Spinal cord (tissue), 10 donors: ENCODE measurements around the gene MAML2. TPM values are rescaled to one million over a fixed set of nuclear protein-coding genes. Genes with fewer than 3 reads are reported as not detected.

Experiments used
- DNase-seq, 6 donors: peaks; one replicate each; pipeline versions ENCODE4 v3.0.0 to v3.0.0-alpha.2; 2013 to 2015; ENCODE audit warnings: low spot score in 6 of 6, low read depth in 4 of 6
- H3K27ac ChIP-seq: one replicate; pipeline ENCODE4 v1.5.1; 2013; ENCODE audit warnings: low read depth, low read length, control low read depth
- H3K27me3 ChIP-seq: one replicate; pipeline ENCODE4 v1.6.1; 2013; ENCODE audit warnings: low read length; ENCODE audit not compliant: control insufficient read depth, insufficient read depth
- H3K36me3 ChIP-seq: one replicate; pipeline ENCODE4 v1.6.1; 2013; ENCODE audit warnings: low read length; ENCODE audit not compliant: control insufficient read depth, insufficient read depth
- H3K4me1 ChIP-seq: one replicate; pipeline ENCODE4 v1.6.1; 2013; ENCODE audit warnings: low read length; ENCODE audit not compliant: control insufficient read depth, insufficient read depth
- H3K4me3 ChIP-seq: one replicate; pipeline ENCODE4 v1.5.1; 2013; ENCODE audit warnings: low read depth, low read length, control low read depth
- H3K9me3 ChIP-seq: one replicate; pipeline ENCODE4 v1.6.1; 2013; ENCODE audit warnings: low read length; ENCODE audit not compliant: control insufficient read depth, insufficient read depth
- WGBS: methylation state at CpG from one replicate; pipeline ENCODE4 v1.1.5; 2013; ENCODE audit warnings: missing lambda C conversion rate; ENCODE audit not compliant: insufficient coverage; 5-methylcytosine and 5-hydroxymethylcytosine counted together
- polyA plus RNA-seq, 2 donors: library from polyadenylated mRNA; unstranded; fragments of 120-200 nt; gene quantifications; one replicate each; pipeline ENCODE4 v1.2.1, GENCODE V29; 2013; ENCODE audit not compliant: insufficient read length in 2 of 2
- total RNA-seq, 2 donors: library from RNA; depleted of rRNA in 1 of 2; stranded (reverse); fragments of 120-200 nt in 1 of 2; fragments of >200 nt in 1 of 2; gene quantifications; one replicate each; pipeline versions ENCODE4 v1.2.3 to v1.2.4, GENCODE V29; 2013 to 2014
- donor health status: healthy.

The MAML2 gene
- total and polyA plus RNA-seq, 4 donors = 16.7 to 25.5 (median 18.7) TPM

DNA sequence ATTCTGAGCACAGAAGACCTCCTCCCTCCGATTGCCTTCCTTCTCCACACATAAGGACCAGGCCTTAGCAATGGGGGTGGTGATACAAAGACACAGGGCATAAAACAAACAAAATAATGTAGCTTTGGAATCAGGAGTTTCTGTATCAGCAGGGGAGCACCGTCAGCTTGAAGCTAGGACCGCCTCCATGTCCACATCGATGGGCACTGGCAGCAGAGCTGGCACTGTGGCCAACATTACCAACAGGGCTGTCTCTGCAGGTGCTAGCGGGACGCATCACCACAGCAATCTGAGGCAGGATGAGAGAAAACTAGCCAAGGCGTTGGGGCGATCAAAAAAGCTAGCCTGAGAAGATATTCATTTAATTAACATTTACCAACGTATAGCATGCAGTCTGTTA is 201.4 kb downstream of the MAML2 start:
- Histone ChIP-seq H3K4me1 (peaks cover 3% of the 10 kb centered on the region), H3K9me3 (no peaks in the 10 kb centered on the region), H3K4me3 (no peak overlapping the region), H3K36me3 (no peaks in the 10 kb centered on the region), H3K27me3 (no peaks in the 10 kb centered on the region), H3K27ac (no peak overlapping the region)
- DNase-seq = no peak
- 64% methylated on average over 5 of the region's 9 CpGs for WGBS

DNA sequence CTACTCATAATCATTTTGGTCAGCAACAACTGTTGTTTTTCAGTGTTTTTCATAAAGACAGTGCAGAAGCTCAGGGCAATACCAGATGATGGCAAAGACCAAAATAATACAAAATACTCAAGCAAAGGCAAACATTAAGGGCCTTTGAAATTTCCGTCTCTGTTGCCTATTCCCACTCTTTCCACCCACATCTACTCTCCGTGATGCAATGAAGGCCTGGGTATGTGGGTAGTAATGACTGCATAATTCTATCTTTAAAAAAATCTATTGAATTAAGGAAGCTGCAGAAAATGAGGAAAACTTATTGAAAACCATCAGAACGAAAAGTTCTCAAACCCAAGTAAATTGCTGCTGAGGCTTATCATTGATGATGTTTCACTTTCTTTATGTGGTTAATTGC is 203.3 kb downstream of the MAML2 start:
- Histone ChIP-seq H3K36me3 (no peaks in the 10 kb centered on the region), H3K9me3 (no peaks in the 10 kb centered on the region), H3K27me3 (no peaks in the 10 kb centered on the region), H3K4me1 (peaks cover 3% of the 10 kb centered on the region), H3K27ac (no peak overlapping the region), H3K4me3 (no peak overlapping the region)
- no CpG with 5 or more reads among the region's 3 CpGs for whole genome bisulfite sequencing
- DNase-seq = no peak

DNA sequence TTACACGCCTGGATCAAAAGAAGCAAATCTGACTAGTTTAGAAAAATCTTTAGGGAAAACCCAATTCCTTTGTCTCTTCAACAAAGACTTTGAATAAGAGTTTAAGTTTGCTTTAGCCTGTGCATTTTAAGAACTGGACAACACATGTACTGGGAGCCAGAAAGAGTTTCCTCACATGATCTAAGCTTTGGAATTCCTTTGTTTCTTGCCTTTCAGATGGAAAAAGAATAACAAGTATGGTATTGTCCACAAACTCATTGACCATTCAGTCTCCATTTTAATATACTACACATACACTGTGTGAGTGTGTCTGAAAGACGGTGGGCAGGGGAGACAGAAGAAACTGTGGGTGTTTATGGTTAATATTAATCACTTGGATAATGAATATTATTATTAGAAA is 205.6 kb downstream of the MAML2 start:
- 0% methylated on average over 1 of the region's 2 CpGs for WGBS
- Histone ChIP-seq H3K27ac (peak overlapping the region; percentile 61), H3K4me1 (peaks cover 3% of the 10 kb centered on the region), H3K9me3 (no peaks in the 10 kb centered on the region), H3K27me3 (no peaks in the 10 kb centered on the region), H3K4me3 (no peak overlapping the region), H3K36me3 (no peaks in the 10 kb centered on the region)
- DNase-seq = peak in 1 of 6 donors; percentile 32

DNA sequence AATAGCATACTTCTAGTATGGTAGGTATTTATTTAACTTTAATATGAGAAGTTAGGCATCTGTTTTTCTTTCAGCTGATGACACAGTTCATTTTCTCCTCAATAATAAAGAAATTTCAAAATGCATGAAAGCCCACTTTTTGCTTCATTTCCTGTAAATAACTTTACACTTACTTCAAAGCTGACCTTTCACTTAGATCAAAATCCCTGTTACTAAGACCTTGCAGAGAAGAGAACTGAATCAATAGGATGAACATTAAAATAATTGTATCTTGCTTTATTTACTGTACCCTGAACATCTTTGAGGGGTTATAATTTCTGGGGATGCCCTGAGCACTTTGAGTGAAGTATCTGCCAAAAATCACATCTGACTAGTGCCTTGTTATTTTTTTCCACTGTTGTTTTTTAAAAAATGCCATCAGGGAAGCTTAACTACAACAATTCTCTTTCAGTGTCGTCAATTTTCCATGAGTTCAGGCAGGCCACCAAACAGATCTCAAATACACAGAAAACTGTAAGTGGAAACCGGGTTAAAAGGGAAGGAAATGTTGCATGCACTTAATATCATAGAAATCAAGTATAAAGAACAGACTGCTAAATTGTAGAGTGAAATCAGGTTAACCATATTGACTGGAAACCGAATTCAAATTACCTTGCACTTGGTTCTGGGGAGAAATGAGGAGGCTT is 206.2 kb downstream of the MAML2 start:
- H3K27me3 ChIP-seq = no peaks in the 10 kb centered on the region
- H3K36me3 ChIP-seq = no peaks in the 10 kb centered on the region
- H3K27ac ChIP-seq = peak overlapping the region; percentile 61
- H3K4me3 ChIP-seq = no peak overlapping the region
- no peaks in the 10 kb centered on the region for H3K9me3 ChIP-seq
- peaks cover 3% of the 10 kb centered on the region for H3K4me1 ChIP-seq
- no CpG with 5 or more reads among the region's 3 CpGs for WGBS
- no peak for DNase-seq

DNA sequence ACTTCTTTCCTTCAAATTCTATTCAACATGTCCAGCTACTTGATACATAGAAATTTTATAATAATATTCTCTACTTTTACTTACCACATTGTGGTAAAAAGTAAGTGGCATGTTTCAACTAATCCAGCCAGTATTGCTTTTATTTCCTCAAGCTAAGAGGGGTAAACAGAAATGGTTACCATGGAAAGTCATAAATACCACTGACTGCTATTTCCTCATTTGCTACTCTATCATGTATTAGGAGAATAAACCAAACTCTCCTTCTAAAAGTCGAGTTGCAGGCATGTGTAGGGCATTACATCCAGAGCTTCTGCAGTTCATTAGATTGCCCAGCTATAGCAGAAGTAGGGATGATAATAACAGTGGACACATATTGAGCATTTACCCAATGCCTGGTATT is 208.4 kb downstream of the MAML2 start:
- Histone ChIP-seq H3K4me3 (no peak overlapping the region), H3K9me3 (no peaks in the 10 kb centered on the region), H3K4me1 (no peaks in the 10 kb centered on the region), H3K27ac (no peak overlapping the region), H3K36me3 (no peaks in the 10 kb centered on the region), H3K27me3 (no peaks in the 10 kb centered on the region)
- WGBS = no CpG with 5 or more reads among the region's 1 CpG
- DNase-seq = no peak

DNA sequence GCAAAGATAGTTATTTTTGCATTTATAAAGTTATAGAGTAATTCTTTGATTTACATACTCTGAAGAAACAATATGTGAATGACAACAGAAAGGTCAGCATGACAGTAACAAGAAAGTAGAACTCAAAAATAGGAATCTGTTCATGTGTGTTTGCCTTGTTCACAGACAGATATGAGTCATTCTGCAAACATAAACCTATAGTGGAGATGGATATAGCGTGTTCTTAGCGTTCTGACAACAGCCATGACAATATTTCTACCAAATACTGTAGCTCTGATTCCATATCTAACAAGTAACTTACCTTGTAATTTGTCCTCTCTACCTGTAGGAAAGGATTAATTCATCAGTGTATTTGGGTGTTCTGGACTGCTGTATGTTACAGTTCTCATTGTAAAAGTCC is 210.6 kb downstream of the MAML2 start:
- Histone ChIP-seq H3K36me3 (no peaks in the 10 kb centered on the region), H3K4me1 (peaks cover 5% of the 10 kb centered on the region), H3K4me3 (no peak overlapping the region), H3K27me3 (no peaks in the 10 kb centered on the region), H3K27ac (no peak overlapping the region), H3K9me3 (no peaks in the 10 kb centered on the region)
- WGBS = no CpG with 5 or more reads among the region's 2 CpGs
- no peak for DNase-seq

DNA sequence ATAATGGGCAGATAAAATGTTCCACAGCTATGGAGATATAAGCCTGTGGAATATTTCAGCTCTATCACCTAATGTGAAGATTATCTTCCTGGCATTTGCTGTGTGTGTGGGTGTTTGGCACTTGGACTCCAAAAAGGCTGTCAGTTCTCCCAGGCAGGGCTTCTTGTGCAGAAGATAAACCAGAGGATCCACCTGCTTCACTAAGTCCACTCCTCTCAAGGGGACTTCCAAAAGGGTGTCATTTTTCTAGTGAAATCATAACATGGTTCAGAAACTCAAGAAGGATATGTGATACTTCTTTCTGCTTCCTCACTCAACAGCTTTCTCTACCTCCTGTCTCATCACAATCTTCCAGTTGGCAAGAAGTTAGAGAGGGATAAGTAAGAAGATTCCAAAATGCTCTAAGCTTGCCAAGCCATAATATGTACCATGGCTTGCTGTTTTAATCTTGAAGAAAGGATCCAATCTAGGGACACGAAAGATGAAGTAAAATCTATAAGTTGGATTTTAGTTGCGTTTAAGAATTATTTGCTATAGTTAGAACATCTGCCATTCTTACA is 212.9 kb downstream of the MAML2 start:
- Histone ChIP-seq H3K9me3 (no peaks in the 10 kb centered on the region), H3K27ac (no peak overlapping the region), H3K4me1 (peaks cover 5% of the 10 kb centered on the region), H3K36me3 (no peaks in the 10 kb centered on the region), H3K4me3 (no peak overlapping the region), H3K27me3 (no peaks in the 10 kb centered on the region)
- peak in 1 of 6 donors; percentile 71 for DNase-seq
- no CpG with 5 or more reads among the region's 2 CpGs for WGBS

DNA sequence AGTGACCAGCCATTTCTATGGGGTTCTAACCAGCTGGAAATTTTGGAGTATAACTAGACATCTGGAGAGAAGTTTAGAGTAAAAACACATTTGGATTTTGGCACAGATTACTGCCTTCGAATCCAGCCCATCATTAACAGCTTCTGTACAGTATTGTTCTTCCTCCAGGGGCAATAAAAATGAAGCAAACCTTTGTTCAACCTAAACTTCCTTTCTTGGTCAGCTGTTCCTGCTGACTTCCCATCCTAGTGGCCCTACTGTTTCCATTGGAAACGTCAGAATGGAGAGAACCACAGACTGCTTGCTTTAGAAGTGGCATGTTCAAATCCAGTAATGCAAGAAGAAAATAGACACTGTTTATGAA is 215.4 kb downstream of the MAML2 start:
- DNase-seq = peak in 2 of 6 donors; percentile 46 to 51
- Histone ChIP-seq H3K27ac (no peak overlapping the region), H3K27me3 (no peaks in the 10 kb centered on the region), H3K36me3 (no peaks in the 10 kb centered on the region), H3K4me1 (peaks cover 5% of the 10 kb centered on the region), H3K9me3 (no peaks in the 10 kb centered on the region), H3K4me3 (no peak overlapping the region)
- WGBS = 0% methylated on average over 1 of the region's 2 CpGs

DNA sequence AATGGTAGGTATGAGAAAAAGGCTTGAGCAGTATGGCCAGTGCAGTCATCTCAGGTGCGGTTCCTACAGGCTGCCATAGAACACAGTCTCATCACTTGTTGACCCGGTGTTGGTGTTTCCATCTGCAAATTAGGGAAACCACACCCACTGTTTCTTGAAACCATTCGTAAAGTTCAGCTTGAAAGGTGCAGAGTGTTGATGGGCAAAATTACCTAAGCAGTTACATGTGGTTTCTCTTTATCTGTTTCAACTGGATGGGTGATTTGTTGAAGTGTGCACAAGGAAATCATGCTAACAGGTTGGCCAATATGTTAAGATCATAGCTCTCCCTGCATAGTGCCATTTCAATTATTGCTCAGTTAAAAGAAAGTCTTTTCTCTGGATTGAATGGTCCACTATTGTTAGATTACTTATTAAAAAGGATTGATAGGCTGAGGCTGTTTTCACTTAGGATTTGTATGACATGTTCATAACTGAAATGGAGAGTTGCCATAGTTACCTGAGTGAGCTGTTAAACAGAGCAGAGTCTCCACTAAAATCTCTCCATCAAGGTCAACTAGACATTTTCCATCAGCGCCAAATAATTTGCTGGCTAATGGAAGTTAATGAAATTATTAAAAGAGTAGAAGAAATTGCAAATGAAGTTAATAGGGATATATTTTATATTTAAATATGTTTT is 215.9 kb downstream of the MAML2 start:
- peak in 1 of 6 donors; percentile 67 for DNase-seq
- no CpG with 5 or more reads among the region's 4 CpGs for WGBS
- H3K4me3 ChIP-seq = no peak overlapping the region
- no peaks in the 10 kb centered on the region for H3K36me3 ChIP-seq
- no peaks in the 10 kb centered on the region for H3K27me3 ChIP-seq
- no peaks in the 10 kb centered on the region for H3K9me3 ChIP-seq
- H3K27ac ChIP-seq = no peak overlapping the region
- peaks cover 5% of the 10 kb centered on the region for H3K4me1 ChIP-seq

DNA sequence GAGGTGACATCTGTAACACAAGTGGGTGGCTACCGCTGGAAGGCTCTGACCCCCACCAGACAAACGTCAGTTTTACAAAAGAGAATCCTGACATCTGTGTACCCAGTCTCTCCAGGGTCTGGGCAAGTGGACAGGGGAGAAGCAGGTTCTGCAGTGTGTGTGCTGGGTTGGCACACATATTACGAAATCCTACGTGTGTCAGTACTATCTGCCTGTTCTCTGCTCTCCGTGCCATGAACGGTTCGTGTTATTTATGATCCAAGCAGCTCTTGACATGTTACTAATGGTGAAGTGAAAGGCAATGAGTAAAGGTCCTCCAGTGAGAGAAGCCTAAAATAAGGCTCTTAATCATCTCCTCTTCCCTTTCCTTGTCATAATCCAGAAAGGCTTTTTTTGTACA is 217.6 kb downstream of the MAML2 start:
- Histone ChIP-seq H3K27ac (no peak overlapping the region), H3K9me3 (no peaks in the 10 kb centered on the region), H3K36me3 (no peaks in the 10 kb centered on the region), H3K4me1 (peaks cover 5% of the 10 kb centered on the region), H3K27me3 (no peaks in the 10 kb centered on the region), H3K4me3 (no peak overlapping the region)
- no peak for DNase-seq
- 62% methylated on average over 2 of the region's 7 CpGs for WGBS
